GM18511 (cell line): ENCODE results near the gene CDC42EP3.

Source experiments
- ATAC-seq: cut with Tn5 transposase; IDR thresholded peaks from one replicate; pipeline ENCODE4 v1.9.1; 2021; ENCODE audit warnings: mild to moderate bottlenecking, moderate library complexity; ENCODE audit not compliant: unreplicated experiment

Gene CDC42EP3

GRCh38 chr2:37637190-37637860 lies 34.1 kb downstream of the CDC42EP3 start:
- ATAC-seq: no peak

DNA sequence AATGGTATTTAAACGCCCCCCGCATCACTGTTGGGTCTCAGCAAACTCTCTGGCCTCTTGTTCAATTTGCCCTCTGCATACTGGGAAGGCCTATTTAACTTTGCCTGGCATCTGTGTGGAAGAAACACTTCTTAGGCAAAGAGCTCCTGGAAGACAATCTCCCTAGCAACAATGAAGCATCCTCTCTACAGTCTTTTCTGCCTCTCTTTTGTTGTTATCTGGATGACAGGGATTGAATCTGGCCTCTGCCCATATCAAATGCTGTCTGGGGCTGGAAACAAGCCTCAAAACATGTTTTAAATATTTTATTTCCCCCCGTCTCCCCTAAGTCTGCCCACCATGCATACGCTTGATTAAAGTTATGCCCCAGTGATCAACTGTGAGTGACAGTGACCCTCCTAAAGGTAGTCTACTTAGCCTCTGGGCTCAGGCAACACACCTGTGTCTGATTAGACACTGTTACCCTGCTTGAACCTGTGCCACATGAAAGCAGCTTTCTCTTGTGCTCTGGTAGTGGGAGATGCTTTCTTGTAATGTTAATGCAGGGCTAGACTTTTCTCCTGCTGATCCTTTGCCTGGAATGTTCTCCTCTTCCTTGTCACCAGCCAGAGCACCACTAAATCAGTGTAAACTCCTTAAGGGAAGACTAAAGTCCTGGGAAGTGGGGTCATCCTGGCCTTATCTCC lies 34.9 kb downstream of the CDC42EP3 start:
- ATAC-seq: no peak

GRCh38 chr2:37635504-37636380 lies 35.7 kb downstream of the CDC42EP3 start:
- ATAC-seq: peak; percentile 87

- peak; percentile 2 for ATAC-seq
These were observed 36.4 kb downstream of the CDC42EP3 start for GRCh38 chr2:37634914-37635503.

- ATAC-seq: no peak
These were observed 37.6 kb downstream of the CDC42EP3 start for GRCh38 chr2:37633845-37634244.

DNA sequence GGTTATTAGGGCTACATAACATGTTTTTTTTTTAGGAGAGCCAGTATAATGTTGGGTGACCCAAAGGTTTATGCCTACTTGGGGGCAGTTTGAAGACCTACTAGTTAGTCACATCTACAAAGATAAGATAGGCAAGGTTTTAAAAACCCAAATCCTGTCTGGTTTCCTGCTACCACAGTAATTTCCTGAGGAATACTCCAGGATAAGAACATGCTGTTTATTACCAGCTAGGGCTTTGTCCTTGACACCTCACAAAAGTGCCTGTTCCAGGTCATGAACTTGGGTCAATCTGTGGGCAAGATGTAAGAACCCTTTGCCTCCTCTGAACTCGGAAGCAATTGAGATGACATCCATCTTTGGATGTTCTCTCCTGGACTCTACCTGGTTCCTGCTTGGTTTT lies 38.2 kb downstream of the CDC42EP3 start:
- no peak for ATAC-seq

DNA sequence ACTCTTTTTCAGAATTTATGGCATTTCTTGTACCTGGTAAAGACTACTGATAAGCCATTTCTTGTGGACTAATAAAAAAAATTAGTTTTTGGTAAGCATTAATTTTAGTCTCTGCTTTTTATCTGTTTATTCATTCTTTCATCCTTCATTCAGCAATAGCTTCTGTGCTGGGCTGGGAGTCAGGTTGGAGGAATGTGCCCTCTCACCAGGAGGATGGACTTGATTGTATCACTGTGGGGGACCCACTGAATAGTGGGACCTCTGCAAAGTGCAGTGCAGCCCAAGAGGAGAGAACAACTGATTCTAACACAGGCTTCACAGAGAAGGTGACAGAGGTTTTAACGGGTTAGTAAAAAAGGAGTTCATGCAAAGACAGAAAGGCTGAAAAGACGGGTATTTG lies 39.1 kb downstream of the CDC42EP3 start:
- ATAC-seq: no peak

- ATAC-seq: no peak
These were observed 39.7 kb downstream of the CDC42EP3 start for GRCh38 chr2:37631698-37632097.

GRCh38 chr2:37631292-37631691 lies 40.1 kb downstream of the CDC42EP3 start:
- ATAC-seq: no peak

DNA sequence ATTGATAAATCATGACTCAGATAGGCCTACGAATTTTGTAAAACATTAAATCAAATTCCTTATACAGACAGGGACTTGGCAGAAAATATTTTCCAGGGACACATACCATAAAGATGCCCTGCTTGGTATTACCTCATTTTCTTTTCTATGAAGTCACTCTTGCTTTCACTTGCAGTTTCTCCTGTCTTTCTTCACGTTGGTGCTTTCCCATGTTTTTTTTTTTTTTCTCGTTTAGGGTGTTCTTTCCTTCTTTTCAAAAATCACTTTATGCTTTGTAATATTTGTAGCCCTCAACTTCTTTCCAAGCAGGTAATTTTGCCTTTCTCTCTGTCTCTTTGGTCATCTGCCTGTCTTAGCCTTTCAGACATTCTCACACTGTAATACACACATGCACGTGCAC lies 40.7 kb downstream of the CDC42EP3 start:
- no peak for ATAC-seq

GRCh38 chr2:37630301-37630700 lies 41.1 kb downstream of the CDC42EP3 start:
- no peak for ATAC-seq

GRCh38 chr2:37629529-37629928 lies 41.9 kb downstream of the CDC42EP3 start:
- ATAC-seq: no peak

DNA sequence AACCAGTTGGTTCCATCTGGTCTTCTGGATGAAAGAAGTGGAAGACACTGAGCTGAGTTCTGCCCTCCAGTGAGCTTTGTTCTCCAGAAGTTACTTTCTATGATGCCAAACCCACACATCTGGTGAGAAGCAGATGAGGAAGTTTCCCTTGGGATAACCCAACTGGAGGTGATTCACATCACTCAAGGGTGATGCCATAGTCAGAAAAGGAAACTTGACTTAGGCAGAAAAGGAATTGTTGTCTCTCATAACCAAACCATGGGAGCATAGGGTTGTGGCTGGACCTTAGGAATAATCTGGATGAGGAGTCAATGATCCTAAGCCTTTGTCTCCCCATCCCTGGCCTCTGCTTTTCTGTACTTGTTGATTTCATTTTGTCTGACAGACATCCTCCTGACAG lies 43.7 kb downstream of the CDC42EP3 start:
- no peak for ATAC-seq

- peak; percentile 42 for ATAC-seq
These were observed 45.5 kb downstream of the CDC42EP3 start for GRCh38 chr2:37625796-37626571.

DNA sequence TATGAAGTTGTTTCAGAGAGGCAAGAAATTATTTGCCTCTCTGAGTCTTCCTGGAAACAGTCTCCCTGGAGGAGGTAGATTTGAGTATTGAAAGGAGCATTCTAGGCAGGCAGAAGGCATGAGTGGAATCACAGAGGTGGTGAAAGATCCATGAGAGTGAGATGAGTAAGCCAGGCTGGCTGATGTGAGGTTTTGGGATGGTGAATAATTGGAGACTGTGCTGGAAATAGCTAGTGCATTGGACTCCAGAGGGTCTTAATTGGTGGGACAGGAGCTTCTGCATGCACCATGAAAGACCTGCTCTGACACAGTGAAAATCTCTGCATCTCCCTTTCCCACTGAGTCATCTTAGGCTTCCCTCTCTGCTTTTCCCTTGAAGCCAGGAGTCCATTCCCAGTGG lies 46.3 kb downstream of the CDC42EP3 start:
- no peak for ATAC-seq

GRCh38 chr2:37623971-37624900 lies 47.2 kb downstream of the CDC42EP3 start:
- ATAC-seq: peak; percentile 81

- ATAC-seq: peak; percentile 1
These were observed 48.0 kb downstream of the CDC42EP3 start for GRCh38 chr2:37623406-37623805.

DNA sequence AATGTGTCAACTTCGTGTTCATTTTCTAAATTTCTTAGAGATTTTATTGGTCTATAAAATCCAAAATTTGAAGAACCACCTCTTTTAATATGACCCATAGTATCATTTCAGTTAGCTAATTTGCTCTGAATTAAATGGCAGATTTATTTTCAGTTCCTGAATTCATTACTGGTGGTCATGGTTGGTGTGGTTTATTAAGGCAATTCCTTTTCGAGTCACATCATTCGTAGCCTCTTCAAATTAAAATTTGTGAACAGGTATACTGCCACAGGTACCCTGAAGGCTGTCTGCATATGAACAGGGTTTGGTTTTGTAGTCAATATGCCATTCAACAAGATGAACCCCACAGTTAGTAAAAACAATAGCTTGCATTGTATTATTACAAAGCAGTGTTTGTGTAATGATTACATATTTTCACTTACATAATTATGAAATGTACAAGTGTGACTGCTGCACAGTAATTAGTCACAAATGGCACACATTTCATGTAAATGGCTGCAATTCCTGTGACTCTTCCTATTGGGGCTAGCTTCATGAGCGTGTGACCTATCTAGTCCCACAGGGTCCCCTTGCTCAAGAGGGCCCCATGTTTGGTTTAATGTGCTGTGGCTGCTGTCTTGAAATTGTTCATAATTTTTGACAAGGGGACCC lies 48.9 kb downstream of the CDC42EP3 start:
- no peak for ATAC-seq

DNA sequence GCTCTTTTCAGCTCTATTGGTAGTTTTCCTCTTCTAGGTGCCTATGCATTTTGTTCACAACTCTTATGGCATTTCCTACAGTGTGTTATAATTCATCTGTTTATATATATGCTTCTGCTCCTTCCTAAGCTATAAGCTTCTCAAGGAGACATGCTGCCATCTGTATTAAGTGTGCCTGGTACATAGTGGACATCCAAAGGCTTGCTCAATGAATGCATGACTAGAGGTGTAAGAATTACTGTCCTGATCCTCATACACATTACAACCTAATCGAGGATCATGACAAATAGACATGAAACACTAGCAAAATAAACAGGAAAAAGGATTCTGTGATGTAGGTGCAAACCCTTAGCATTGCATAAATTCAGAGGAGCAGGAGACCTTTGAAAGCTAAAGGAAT lies 50.2 kb downstream of the CDC42EP3 start:
- no peak for ATAC-seq
